Measurements from ENCODE around the gene MIER2.

Gene MIER2

DNA sequence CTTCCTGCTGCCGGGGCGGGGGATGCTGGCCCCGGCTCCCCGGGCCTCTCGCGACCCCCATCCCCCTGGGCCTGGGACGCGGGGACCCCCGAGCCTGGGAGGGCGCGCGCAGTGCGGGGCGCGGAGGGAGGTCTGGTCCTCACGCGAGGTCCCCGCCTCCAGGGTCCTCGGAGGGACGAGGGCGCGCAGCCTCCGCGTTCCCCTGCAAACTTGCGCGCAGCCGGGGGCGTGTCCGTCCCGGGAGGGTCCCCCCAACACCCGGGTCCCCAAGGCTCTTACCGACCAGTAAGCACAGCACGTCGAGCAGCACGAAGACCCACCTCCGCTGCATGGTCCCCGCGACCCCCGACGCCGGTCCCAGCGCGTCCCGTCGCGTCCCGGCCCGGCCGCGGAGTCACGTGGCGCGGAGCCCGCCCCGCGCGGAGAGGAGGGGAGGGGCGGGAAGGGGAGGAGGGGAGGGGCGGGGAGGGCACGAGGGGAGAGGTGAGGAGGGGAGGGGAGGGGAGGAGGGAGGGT is 53.5 kb downstream of the MIER2 start, which contains the start of gene PLPP2 (continued):
- TF ChIP-seq HOXD13 (CRISPR knock-in tag; IDR thresholded peaks at IDR 0.05; ENCODE audit: borderline replicate concordance) (no peak), ZNF341 (tag by site-specific recombination; IDR thresholded peaks at IDR 0.05; ENCODE audit: low read depth) (no peak), ZNF311 (tag by site-specific recombination; IDR thresholded peaks at IDR 0.05; ENCODE audit: borderline replicate concordance) (no peak), YY2 (tag by site-specific recombination; IDR thresholded peaks at IDR 0.05) (no peak), ZNF175 (tag by site-specific recombination; IDR thresholded peaks at IDR 0.05) (no peak), CTCF (tag by site-specific recombination; IDR thresholded peaks at IDR 0.05) (no peak), ZNF155 (tag by site-specific recombination; IDR thresholded peaks at IDR 0.05) (no peak)
- TF ChIP-seq, protein P1, sequence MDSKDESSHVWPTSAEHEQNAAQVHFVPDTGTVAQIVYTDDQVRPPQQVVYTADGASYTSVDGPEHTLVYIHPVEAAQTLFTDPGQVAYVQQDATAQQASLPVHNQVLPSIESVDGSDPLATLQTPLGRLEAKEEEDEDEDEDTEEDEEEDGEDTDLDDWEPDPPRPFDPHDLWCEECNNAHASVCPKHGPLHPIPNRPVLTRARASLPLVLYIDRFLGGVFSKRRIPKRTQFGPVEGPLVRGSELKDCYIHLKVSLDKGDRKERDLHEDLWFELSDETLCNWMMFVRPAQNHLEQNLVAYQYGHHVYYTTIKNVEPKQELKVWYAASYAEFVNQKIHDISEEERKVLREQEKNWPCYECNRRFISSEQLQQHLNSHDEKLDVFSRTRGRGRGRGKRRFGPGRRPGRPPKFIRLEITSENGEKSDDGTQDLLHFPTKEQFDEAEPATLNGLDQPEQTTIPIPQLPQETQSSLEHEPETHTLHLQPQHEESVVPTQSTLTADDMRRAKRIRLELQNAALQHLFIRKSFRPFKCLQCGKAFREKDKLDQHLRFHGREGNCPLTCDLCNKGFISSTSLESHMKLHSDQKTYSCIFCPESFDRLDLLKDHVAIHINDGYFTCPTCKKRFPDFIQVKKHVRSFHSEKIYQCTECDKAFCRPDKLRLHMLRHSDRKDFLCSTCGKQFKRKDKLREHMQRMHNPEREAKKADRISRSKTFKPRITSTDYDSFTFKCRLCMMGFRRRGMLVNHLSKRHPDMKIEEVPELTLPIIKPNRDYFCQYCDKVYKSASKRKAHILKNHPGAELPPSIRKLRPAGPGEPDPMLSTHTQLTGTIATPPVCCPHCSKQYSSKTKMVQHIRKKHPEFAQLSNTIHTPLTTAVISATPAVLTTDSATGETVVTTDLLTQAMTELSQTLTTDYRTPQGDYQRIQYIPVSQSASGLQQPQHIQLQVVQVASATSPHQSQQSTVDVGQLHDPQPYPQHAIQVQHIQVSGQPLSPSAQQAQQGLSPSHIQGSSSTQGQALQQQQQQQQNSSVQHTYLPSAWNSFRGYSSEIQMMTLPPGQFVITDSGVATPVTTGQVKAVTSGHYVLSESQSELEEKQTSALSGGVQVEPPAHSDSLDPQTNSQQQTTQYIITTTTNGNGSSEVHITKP (tag by site-specific recombination; IDR thresholded peaks at IDR 0.05): no peak

- peak overlapping the region; percentile 16; the same call in 1 of the 2 replicates for H3K27ac ChIP-seq (ENCODE audit: extremely low read depth, low read depth, low read length)
- no peaks in the 10 kb centered on the region for H3K9me3 ChIP-seq (ENCODE audit: control insufficient read depth, insufficient read depth, low read depth, low read length)
- no peak overlapping the region; the same call in 1 of the 2 replicates for H3K4me3 ChIP-seq (ENCODE audit: low read depth, low read length)
- no peaks in the 10 kb centered on the region; the same call in 1 of the 2 replicates for H3K4me1 ChIP-seq (ENCODE audit: control insufficient read depth, insufficient read depth, low read length)
- no peaks in the 10 kb centered on the region for H3K36me3 ChIP-seq (ENCODE audit: control insufficient read depth in 2 of 2, insufficient read depth in 1 of 2, low read length in 2 of 2)
- POLR2A ChIA-PET: no interaction called here
- CTCF ChIA-PET: no interaction called here
- TF ChIP-seq ZNF621 (tag by site-specific recombination; IDR thresholded peaks at IDR 0.05) (no peak), ZNF24 (tag by site-specific recombination; IDR thresholded peaks at IDR 0.05) (no peak), ZNF596 (tag by site-specific recombination; IDR thresholded peaks at IDR 0.05) (no peak), PRDM2 (tag by site-specific recombination; IDR thresholded peaks at IDR 0.05; ENCODE audit: borderline replicate concordance) (no peak), SP2 (tag by site-specific recombination; IDR thresholded peaks at IDR 0.05) (no peak), ZEB2 (tag by site-specific recombination; IDR thresholded peaks at IDR 0.05) (no peak), FEZF1 (tag by site-specific recombination; IDR thresholded peaks at IDR 0.05) (no peak), ZBTB48 (tag by site-specific recombination; IDR thresholded peaks at IDR 0.05) (no peak), INSM2 (tag by site-specific recombination; IDR thresholded peaks at IDR 0.05) (no peak)
- TF ChIP-seq, protein P2, sequence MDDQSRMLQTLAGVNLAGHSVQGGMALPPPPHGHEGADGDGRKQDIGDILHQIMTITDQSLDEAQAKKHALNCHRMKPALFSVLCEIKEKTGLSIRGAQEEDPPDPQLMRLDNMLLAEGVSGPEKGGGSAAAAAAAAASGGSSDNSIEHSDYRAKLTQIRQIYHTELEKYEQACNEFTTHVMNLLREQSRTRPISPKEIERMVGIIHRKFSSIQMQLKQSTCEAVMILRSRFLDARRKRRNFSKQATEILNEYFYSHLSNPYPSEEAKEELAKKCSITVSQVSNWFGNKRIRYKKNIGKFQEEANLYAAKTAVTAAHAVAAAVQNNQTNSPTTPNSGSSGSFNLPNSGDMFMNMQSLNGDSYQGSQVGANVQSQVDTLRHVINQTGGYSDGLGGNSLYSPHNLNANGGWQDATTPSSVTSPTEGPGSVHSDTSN (CRISPR knock-in tag; IDR thresholded peaks at IDR 0.05): no peak
- TF ChIP-seq, protein P3, sequence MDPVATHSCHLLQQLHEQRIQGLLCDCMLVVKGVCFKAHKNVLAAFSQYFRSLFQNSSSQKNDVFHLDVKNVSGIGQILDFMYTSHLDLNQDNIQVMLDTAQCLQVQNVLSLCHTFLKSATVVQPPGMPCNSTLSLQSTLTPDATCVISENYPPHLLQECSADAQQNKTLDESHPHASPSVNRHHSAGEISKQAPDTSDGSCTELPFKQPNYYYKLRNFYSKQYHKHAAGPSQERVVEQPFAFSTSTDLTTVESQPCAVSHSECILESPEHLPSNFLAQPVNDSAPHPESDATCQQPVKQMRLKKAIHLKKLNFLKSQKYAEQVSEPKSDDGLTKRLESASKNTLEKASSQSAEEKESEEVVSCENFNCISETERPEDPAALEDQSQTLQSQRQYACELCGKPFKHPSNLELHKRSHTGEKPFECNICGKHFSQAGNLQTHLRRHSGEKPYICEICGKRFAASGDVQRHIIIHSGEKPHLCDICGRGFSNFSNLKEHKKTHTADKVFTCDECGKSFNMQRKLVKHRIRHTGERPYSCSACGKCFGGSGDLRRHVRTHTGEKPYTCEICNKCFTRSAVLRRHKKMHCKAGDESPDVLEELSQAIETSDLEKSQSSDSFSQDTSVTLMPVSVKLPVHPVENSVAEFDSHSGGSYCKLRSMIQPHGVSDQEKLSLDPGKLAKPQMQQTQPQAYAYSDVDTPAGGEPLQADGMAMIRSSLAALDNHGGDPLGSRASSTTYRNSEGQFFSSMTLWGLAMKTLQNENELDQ (tag by site-specific recombination; IDR thresholded peaks at IDR 0.05; ENCODE audit: low read depth): no peak
Observed at GRCh38 chr19:290372-291005, 54.1 kb downstream of the MIER2 start.

All from HEK293 (cell line).